GM12891 (cell line): Measurements from ENCODE around the gene MKLN1.

Experiments
- DNase-seq: peaks from one replicate; pipeline ENCODE4 v3.0.0; 2011; ENCODE audit warnings: low spot score; ENCODE audit not compliant: insufficient read length
- FAIRE-seq: peaks from 2 replicates; lab custom pipeline; 2011; peaks lifted over from hg19 to GRCh38; lab: Jason Lieb, UNC
- PAX5 ChIP-seq: IDR thresholded peaks from 2 replicates; pipeline ENCODE4 v1.6.1; 2011; ENCODE audit warnings: low read length, moderate library complexity, mild to moderate bottlenecking; ENCODE audit not compliant: insufficient read depth, severe bottlenecking
- POLR2A ChIP-seq: IDR thresholded peaks from 2 replicates; pipeline ENCODE4 v1.6.1; 2011; ENCODE audit warnings: low read depth, low read length, control low read depth
- POLR2AphosphoS5 ChIP-seq: IDR thresholded peaks from 2 replicates; pipeline ENCODE4 v1.6.1; 2011; ENCODE audit warnings: low read depth, low read length, control low read depth
- POU2F2 ChIP-seq: IDR thresholded peaks from 2 replicates; pipeline ENCODE4 v1.6.1; 2011; ENCODE audit warnings: low read depth, mild to moderate bottlenecking, control low read depth, low read length, moderate library complexity
- SPI1 ChIP-seq: IDR thresholded peaks from 2 replicates; pipeline ENCODE4 v1.6.1; 2011; ENCODE audit warnings: low read depth, low read length, control low read depth
- TAF1 ChIP-seq: IDR thresholded peaks from 2 replicates; pipeline ENCODE4 v1.6.1; 2011; ENCODE audit warnings: low read depth, low read length, control low read depth

Gene MKLN1

DNA sequence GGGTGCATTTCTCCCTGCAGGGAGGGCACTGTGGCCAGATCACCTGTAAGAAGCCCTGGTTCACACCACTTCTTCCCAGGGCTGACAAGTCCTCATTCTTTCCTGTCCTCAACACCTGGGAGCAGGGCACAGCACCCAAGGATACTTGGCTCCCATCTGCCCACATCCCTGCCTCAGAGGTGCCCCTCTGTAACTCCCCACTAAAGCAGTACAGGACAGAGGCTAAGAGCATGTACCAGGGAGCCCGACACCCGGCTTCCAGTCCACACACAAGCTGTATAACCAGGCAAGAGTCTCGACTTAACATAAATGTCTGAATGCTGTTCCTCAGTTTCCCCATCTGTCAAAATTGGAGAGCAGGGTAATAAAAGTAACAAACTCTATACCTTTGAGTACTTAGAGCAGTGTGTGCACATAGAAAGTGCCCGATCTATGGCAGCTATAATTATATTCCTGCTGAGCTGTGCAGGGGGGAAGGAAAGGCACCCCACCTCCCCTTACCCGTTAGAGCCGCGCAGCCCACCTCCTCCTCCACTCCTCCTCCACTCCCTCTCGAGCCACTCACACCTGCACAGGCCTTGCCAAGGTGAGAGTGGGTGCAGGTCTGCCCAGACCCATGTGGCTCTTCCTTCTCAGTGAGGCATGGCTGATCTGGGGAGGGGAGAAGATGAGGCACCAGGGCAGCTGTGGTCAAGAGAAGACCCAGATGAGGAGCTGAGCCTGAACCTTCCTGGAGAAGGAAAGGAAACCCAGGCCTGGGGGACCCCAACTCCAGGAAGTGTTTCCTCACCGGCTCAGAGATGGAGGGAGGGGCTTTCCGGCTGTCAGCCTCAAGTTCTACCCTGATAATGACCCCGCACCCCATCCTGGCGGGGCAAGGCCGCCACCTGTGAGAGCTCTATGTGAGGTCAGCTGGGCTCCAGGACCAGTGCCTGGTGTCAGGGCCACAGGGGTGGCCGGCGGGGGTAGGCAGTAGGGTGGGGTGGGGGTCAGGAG is 206.2 kb downstream of the MKLN1 start:
- DNase-seq (no peak), FAIRE-seq (no peak)
- TF ChIP-seq SPI1 (no peak), POLR2AphosphoS5 (no peak), POLR2A (no peak), PAX5 (no peak), POU2F2 (no peak), TAF1 (no peak)

DNA sequence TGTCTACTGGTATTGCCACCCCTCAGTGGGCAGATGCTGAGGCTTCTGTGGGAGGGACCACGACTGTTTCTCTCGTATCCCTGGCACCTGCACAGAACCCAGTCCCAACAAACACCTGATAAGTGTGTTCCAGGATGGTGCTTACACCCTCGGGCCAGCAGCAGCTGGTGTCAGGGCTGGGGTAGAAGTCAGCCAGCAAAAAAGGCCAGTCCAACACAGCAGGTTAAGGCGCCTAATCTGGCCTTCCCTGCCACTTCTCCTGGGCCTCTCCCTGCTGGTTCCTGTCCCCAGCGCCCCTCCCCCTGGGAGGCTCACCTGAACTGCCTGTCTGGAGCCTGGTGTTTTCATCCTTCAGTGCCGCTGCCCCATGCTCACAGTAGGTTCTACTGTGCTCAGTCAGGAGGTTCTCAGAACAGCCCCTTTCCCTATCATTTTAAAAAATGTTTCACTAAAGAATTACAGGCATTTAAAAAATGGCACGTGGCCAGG is 208.7 kb downstream of the MKLN1 start:
- no peak for DNase-seq
- no peak for FAIRE-seq
- TF ChIP-seq PAX5: no peak
- TF ChIP-seq POU2F2: no peak
- TF ChIP-seq TAF1: no peak
- no peak for TF ChIP-seq POLR2AphosphoS5
- no peak for TF ChIP-seq SPI1
- TF ChIP-seq POLR2A: no peak

GRCh38 chr7:131537571-131537978 is 209.9 kb downstream of the MKLN1 start:
- no peak for FAIRE-seq
- DNase-seq: no peak
- no peak for TF ChIP-seq PAX5
- no peak for TF ChIP-seq POU2F2
- no peak for TF ChIP-seq POLR2AphosphoS5
- no peak for TF ChIP-seq POLR2A
- no peak for TF ChIP-seq TAF1
- TF ChIP-seq SPI1: no peak

GRCh38 chr7:131538071-131538812 is 210.6 kb downstream of the MKLN1 start:
- FAIRE-seq: no peak
- TF ChIP-seq TAF1 (no peak), POU2F2 (no peak), SPI1 (no peak), POLR2AphosphoS5 (no peak), PAX5 (no peak), POLR2A (no peak)
- no peak for DNase-seq

- DNase-seq: no peak
- FAIRE-seq: no peak
- no peak for TF ChIP-seq POLR2A
- no peak for TF ChIP-seq PAX5
- TF ChIP-seq POLR2AphosphoS5: no peak
- TF ChIP-seq SPI1: no peak
Observed at GRCh38 chr7:131538813-131539179, 211.1 kb downstream of the MKLN1 start.

- FAIRE-seq: no peak
- no peak for TF ChIP-seq SPI1
- TF ChIP-seq TAF1: no peak
- no peak for TF ChIP-seq POLR2AphosphoS5
- DNase-seq: no peak
Observed at GRCh38 chr7:131540491-131541162, 213.0 kb downstream of the MKLN1 start.

DNA sequence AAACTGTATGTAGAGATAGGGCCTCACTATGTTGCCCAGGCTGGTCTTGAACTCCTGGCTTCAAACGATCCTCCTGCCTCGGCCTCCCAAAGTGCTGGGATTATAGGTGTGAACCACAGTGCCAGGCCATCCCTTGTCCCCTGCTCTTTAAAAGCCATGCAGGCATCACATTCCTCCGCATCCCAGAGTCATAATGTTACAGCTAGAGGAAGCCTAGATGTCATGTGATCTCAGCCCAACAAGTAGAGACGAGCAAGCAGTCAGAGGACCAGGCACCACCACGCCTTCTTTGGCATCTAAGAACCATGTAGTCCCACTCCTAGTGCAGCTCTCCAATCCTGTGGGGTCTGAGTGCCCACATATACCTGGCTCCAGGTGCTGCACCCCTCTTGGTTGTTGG is 215.6 kb downstream of the MKLN1 start:
- FAIRE-seq: no peak
- TF ChIP-seq TAF1: no peak
- no peak for TF ChIP-seq POLR2AphosphoS5
- no peak for TF ChIP-seq SPI1
- TF ChIP-seq PAX5: no peak
- TF ChIP-seq POU2F2: no peak
- no peak for TF ChIP-seq POLR2A
- no peak for DNase-seq

DNA sequence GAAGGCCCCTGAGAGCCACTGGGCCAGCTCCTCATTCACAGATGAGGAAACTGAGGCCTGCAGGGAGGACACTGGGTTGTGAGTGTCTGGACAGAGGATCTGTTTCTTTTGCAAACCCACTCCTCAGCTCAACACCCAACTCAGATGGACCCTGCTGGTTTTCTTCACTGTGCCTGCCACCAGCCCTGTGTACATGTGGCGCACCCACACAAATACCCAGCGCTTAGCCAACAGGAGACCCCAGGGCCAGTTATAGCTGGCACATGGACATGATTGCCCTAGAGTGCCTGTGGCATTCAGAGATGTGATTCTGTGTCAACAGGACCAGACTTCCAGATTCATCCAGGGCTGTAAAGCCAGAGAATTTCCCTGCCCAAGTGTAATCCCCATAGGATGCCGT is 216.3 kb downstream of the MKLN1 start:
- DNase-seq: no peak
- FAIRE-seq: no peak
- no peak for TF ChIP-seq POU2F2
- TF ChIP-seq PAX5: no peak
- no peak for TF ChIP-seq POLR2AphosphoS5
- no peak for TF ChIP-seq TAF1
- TF ChIP-seq POLR2A: no peak
- TF ChIP-seq SPI1: no peak

GRCh38 chr7:131544449-131545301 is 217.0 kb downstream of the MKLN1 start:
- TF ChIP-seq POLR2AphosphoS5 (no peak), SPI1 (no peak)
- FAIRE-seq (no peak), DNase-seq (no peak)
